ENCODE measurements around the gene CCDC13. TPM values are rescaled to one million over a fixed set of nuclear protein-coding genes. Genes with fewer than 3 reads are reported as not detected.

CCDC13 gene
- total RNA-seq, 1 experiment from 2014 or later = not detected

- in situ Hi-C loops (cut with HindIII; ENCODE audit: low pct_unique_long_range_greater_than_20kb, low sequenced_read_pairs) = no loop called here
Measured at GRCh38 chr3:42758126-42758525, 14.9 kb downstream of the CCDC13 start.

GRCh38 chr3:42756681-42757213 lies 16.3 kb downstream of the CCDC13 start:
- in situ Hi-C loops (cut with HindIII; ENCODE audit: low pct_unique_long_range_greater_than_20kb, low sequenced_read_pairs) = no loop called here
- DNase-seq (ENCODE audit: low read depth) = no peak

More at GRCh38 chr3:42758126-42758525, 14.9 kb downstream of the CCDC13 start:
- no peak for DNase-seq (ENCODE audit: low read depth)

- DNase-seq (ENCODE audit: low read depth) = no peak
- in situ Hi-C loops (cut with HindIII; ENCODE audit: low pct_unique_long_range_greater_than_20kb, low sequenced_read_pairs) = no loop called here
Measured at GRCh38 chr3:42755681-42756578, 17.1 kb downstream of the CCDC13 start.

- DNase-seq (ENCODE audit: low read depth) = no peak
- in situ Hi-C loops (cut with HindIII; ENCODE audit: low pct_unique_long_range_greater_than_20kb, low sequenced_read_pairs) = no loop called here
Measured at GRCh38 chr3:42753757-42754156, 19.3 kb downstream of the CCDC13 start.

GRCh38 chr3:42752961-42753360 lies 20.1 kb downstream of the CCDC13 start:
- in situ Hi-C loops (cut with HindIII; ENCODE audit: low pct_unique_long_range_greater_than_20kb, low sequenced_read_pairs) = no loop called here
- no peak for DNase-seq (ENCODE audit: low read depth)

GRCh38 chr3:42752441-42752840 lies 20.6 kb downstream of the CCDC13 start:
- no peak for DNase-seq (ENCODE audit: low read depth)
- in situ Hi-C loops (cut with HindIII; ENCODE audit: low pct_unique_long_range_greater_than_20kb, low sequenced_read_pairs) = no loop called here

- no peak for DNase-seq (ENCODE audit: low read depth)
- in situ Hi-C loops (cut with HindIII; ENCODE audit: low pct_unique_long_range_greater_than_20kb, low sequenced_read_pairs) = no loop called here
Measured at GRCh38 chr3:42751609-42752008, 21.4 kb downstream of the CCDC13 start.

GRCh38 chr3:42750834-42751233 lies 22.2 kb downstream of the CCDC13 start:
- no peak for DNase-seq (ENCODE audit: low read depth)
- in situ Hi-C loops (cut with HindIII; ENCODE audit: low pct_unique_long_range_greater_than_20kb, low sequenced_read_pairs) = no loop called here

GRCh38 chr3:42749753-42750231 lies 23.3 kb downstream of the CCDC13 start:
- in situ Hi-C loops (cut with HindIII; ENCODE audit: low pct_unique_long_range_greater_than_20kb, low sequenced_read_pairs) = no loop called here
- no peak for DNase-seq (ENCODE audit: low read depth)

- no peak for DNase-seq (ENCODE audit: low read depth)
- in situ Hi-C loops (cut with HindIII; ENCODE audit: low pct_unique_long_range_greater_than_20kb, low sequenced_read_pairs) = no loop called here
Measured at GRCh38 chr3:42749025-42749752, 23.9 kb downstream of the CCDC13 start.

- in situ Hi-C loops (cut with HindIII; ENCODE audit: low pct_unique_long_range_greater_than_20kb, low sequenced_read_pairs) = no loop called here
- DNase-seq (ENCODE audit: low read depth) = no peak
Measured at GRCh38 chr3:42747581-42747980, 25.5 kb downstream of the CCDC13 start.

- in situ Hi-C loops (cut with HindIII; ENCODE audit: low pct_unique_long_range_greater_than_20kb, low sequenced_read_pairs) = no loop called here
- no peak for DNase-seq (ENCODE audit: low read depth)
Measured at GRCh38 chr3:42746455-42747450, 26.3 kb downstream of the CCDC13 start.

- in situ Hi-C loops (cut with HindIII; ENCODE audit: low pct_unique_long_range_greater_than_20kb, low sequenced_read_pairs) = no loop called here
- DNase-seq (ENCODE audit: low read depth) = no peak
Measured at GRCh38 chr3:42745776-42746454, 27.1 kb downstream of the CCDC13 start.

- no peak for DNase-seq (ENCODE audit: low read depth)
- in situ Hi-C loops (cut with HindIII; ENCODE audit: low pct_unique_long_range_greater_than_20kb, low sequenced_read_pairs) = no loop called here
Measured at GRCh38 chr3:42745291-42745745, 27.7 kb downstream of the CCDC13 start.

- no peak for DNase-seq (ENCODE audit: low read depth)
- in situ Hi-C loops (cut with HindIII; ENCODE audit: low pct_unique_long_range_greater_than_20kb, low sequenced_read_pairs) = no loop called here
Measured at GRCh38 chr3:42743204-42743995, 29.7 kb downstream of the CCDC13 start.

GRCh38 chr3:42742688-42743087 lies 30.4 kb downstream of the CCDC13 start:
- no peak for DNase-seq (ENCODE audit: low read depth)
- in situ Hi-C loops (cut with HindIII; ENCODE audit: low pct_unique_long_range_greater_than_20kb, low sequenced_read_pairs) = no loop called here

- in situ Hi-C loops (cut with HindIII; ENCODE audit: low pct_unique_long_range_greater_than_20kb, low sequenced_read_pairs) = no loop called here
- no peak for DNase-seq (ENCODE audit: low read depth)
Measured at GRCh38 chr3:42742259-42742658, 30.8 kb downstream of the CCDC13 start.

Measured in Caki2 (cell line).